HG03097 (cell line): ENCODE data around the gene GSTT2B.
"Not testable (repeated sequence)": the region's sequence is repeated elsewhere in the genome, so short reads cannot be mapped to it uniquely, and the experiment has no call there.

Experiments
- ATAC-seq: cut with Tn5 transposase; IDR thresholded peaks from one replicate; pipeline ENCODE4 v1.9.1; 2021; ENCODE audit not compliant: unreplicated experiment, low FRiP score

GSTT2B gene, protein sequence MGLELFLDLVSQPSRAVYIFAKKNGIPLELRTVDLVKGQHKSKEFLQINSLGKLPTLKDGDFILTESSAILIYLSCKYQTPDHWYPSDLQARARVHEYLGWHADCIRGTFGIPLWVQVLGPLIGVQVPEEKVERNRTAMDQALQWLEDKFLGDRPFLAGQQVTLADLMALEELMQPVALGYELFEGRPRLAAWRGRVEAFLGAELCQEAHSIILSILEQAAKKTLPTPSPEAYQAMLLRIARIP

DNA sequence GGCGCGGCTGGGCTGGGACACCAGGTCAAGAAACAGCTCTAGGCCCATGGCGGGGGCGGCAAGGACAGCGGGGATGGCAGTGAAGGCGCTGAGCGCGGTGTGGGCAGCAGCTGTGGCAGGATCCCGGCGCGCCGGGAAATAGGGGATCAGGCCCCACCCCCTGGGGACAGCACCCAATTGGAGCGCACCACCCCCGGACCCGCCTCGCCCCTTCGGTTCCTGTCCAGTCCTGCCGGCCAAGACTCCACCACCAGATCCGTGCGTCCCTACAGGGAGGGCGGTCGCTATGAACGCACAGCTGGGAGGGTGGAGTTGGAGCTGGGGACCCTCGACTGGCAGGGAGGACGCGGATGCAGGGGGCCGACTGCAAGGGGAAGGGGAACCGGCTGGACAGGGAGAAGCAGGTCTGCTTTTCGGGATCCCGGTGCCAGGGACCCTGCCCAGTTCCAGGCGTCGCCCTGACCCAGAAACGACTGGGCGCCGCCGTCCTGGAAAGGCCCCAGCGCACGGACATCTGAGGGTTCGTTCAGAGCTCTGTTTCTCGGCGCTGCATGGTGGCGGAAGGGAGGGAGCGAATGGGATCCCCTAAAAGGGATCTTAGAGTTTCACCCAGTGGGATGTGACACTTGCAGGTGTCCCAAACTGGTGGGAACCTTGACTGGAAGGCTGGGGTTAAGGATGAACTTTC is at the start of gene GSTT2B:
GSTT2B (minus strand) TSS at position 112 of the 688 bp plus-strand sequence; CDS start at position 48, 64 bp downstream.
- not testable (repeated sequence) for ATAC-seq

DNA sequence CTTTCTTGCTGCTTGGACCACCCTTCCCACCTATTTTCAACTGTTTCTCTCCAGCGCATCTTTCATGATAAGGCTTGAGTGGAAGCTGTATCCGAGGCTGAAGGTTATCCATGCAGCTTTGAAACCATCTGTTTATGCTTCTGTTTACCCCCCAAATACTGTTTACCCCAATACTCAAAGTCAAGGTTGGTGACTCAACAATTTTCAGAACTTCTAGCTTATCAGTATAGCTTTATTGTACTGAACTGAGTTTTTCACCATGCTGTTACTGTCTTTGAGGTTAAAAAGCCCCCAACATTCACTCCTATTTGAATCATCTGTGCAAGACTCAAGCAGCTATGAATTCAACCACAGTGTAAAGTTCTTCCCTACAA is 49.0 kb upstream of the GSTT2B start:
- ATAC-seq = no peak

DNA sequence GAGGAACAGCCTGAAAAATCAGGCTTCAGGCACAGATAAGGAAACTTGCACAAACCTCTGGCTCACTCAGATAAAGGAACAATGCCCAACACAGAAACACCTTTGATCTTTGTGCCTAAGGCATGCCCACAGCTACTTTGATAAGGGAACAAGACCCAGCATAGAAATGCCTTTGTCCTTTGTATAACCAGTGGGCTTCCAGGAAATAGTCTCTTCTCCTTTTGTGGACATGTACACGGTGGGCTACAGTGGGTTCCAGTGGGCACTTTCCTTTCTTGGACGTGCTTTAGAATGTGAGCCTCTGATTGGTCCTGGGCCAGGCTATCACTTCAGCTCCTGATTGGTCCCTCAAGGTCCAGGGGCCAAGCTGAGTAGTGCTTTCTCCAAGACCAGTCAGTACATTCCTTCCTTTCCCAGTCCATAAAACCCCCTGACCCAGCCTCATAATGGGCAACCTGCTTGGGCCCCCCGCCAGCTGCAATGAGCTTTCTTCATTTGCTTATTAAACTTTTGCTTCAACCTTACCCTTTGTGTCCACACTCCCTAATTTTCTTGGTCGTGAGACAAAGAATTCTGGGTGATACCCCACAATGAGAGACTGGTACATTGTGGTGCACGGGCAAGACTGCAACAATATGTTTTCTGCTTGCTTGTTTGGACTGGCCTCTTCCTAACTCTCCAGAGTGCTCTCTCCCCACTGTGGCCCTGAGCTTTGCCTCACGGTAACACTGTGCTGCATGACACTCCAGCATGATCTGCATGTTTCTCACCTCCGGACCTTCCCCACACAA is 48.4 kb upstream of the GSTT2B start:
- no peak for ATAC-seq

DNA sequence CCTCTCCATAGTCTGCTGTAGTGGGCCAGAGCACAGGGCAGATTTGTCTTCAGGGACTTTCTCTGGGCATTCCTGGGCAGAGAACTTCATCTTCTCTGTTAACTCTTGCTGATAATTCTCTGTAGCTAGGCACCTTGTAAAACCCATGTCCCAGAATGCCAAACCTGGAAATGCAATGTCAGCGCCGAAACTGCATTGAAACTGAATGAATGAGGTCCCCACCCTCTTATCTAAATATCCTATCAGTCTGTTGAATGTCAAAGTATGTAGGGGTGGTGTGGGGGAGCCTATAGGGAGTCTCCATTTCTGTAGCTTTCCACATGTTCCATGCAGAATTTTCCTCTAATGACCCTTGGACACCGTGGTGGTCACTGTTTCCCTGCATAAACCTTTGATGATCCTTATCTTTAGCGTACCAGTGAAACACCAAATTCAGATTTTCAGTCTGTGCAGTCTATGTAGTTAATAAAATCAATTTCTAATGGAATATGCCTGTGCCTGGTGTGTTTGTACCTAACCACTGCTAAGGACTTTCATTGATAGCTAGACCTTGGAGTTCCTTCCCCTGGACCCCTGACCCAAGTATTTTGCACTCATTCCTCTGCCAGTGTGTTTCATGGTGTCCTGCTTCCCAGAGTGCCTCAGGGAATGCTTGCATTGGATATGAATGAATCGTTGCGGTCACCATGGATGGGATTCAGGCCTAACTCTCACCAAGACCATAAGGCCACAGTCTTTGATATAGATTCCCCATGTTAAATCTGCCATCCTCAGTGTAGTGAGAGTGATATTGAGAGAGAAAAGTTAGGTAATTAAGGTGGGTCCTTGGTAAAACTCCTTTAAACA is 47.6 kb upstream of the GSTT2B start:
- ATAC-seq = no peak

DNA sequence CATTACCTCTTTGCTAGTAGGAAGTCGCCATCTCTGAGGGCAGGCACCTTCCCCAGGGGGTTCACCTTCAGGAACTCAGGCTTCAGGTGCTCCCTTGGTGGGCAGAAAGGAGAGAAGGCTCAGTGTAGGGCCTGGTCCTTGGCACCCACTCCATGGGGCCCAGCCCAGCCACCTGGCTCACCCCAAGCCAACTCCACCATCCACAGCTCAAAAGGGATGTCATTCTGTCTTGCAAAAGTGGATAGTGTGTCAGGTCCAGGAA is 47.0 kb upstream of the GSTT2B start:
- ATAC-seq = no peak

DNA sequence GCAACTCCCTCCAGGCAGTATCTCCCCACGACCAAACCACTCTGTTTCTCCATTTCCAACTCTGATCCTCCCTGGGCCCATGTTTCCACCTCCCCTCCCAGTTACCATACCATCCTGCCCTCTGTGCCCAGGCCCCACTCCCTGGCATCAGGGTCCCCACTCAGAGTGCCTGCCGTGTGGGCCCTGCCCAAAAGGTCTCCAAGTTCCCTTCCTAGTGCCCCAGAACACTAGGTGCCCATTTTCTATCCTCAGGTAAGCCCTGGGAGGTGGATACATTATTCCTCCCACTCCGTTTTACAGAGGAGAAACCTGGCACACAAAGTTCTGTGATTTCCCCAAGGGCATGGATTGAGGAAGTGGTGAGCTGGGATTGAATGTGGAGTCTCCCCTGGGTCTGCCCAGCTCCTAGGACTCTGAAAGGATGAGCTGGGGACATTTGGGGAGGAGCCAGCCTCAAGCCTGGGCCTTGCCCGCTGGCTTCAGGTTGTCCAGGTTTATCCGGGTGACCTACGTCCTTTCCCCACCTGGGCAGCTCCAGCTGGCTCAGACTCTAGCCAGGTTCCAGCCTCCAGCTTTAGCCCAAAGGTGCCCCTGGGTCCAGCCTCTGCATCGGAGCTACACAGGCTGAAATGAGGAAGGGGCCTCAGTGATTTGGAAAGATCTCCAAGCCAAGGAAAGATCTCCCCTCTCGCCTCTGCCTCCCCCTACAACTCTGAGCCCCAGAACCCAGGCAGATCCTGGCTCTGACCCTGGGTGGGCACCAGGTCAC is 46.4 kb upstream of the GSTT2B start:
- ATAC-seq = no peak

DNA sequence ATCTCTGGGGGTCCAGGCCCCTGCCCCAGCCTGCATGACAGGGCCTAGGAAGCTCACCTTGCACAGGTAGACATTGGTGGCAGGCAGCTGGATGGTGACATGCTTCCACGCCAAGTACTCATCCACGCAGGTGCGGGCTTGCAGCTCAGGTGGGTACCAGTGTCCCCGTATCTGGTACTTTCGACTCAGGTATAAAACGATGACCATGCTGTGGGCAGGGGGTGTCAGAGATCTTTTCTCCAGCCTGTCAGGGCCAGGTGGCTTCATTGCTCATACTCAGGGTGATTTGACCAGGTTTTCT is 45.9 kb upstream of the GSTT2B start:
- ATAC-seq = no peak

DNA sequence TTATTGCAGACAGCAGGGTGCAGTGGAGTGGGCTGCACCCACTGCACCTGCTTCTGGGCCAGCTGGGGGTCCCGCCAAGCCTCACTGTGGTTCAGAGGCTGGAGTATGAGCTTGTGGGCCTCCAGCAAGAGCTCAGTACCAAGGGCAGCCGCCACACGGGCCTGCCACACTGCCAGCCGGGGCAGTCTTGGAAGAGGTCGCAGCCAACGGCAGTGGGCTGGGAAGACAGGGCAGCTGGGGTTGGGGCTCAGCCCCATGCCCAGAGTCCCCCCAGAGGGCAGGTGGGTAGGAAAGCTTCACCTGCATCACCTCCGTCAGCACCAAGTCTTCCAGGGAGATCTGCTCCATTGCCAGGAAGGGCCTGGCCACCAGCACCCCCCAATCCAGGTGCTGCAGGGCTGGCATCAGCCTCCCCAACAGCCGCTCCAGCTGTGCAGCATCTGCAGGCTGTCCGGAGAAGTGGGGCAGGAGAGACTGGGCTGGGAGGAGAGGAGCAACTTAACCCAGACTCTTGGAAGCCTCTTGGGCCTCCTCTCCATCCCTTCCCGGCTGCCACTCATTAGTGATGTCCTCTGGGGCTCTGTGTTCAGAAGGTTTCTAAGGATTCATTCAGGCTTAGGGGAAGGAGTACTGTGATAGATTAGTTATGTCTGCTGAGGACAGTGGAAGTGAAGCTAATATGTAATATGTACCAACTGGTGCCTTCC is 45.4 kb upstream of the GSTT2B start:
- ATAC-seq = no peak

DNA sequence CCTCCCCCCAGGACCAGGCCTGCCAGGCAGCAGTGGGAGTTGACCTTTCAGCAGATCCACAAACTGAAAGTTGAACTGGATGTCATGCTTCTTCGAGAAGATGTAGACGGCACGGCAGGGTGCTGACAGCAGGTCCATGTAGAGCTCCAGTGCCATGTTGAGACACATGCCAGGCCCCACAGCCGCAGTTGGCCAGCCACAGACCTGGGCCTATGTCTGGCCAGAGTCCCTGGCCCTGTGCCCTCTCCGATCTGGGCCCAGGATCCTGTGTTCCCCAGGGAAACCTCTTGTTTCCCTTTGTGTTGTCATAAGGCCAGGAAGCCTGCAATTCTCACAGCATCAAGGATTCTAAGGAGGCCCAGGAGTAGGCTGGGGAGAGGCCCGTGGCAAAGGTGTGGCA is 44.2 kb upstream of the GSTT2B start, which contains the start of gene GSTT4:
GSTT4 (minus strand) TSS at position 253 of the 400 bp plus-strand sequence; CDS start at position 156, 97 bp downstream.
- no peak for ATAC-seq

DNA sequence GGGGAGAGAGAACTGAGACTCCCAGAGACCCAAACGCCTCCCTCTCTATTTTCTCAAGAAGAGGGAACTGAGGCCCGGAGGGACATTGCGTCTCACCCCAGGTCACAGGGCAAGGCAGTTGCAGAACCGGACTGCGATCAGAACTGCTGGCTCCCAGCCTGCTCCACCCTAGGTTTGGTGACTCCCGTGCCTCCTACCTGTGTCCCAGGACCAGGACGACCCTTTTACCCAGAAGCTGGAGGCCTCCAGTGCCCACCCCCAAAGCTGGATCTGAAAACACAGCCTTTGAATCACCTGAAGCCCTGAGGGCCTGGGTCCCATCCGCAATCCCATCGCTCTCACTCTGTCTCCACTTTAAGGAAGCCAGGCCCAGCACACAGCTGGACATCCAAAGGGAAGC is 42.9 kb upstream of the GSTT2B start:
- ATAC-seq = no peak

DNA sequence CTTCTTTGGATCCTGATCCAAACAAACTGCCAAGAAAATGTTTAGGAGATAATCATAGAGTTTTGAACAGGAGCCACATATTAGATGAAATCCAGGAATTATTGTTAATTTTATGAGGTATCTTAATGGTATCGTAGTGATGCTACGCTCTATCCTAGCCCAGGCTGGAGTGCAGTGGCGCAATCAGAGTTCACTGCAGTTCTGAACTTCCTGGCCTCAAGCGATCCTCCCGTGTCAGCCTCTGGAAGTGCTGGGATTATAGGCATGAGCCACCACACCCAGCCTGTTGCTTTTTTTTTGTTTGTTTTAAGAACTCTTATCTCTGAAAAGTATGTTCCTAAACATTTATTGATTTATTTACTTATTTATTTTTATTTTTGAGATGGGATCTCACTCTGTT is 41.9 kb upstream of the GSTT2B start:
- no peak for ATAC-seq

DNA sequence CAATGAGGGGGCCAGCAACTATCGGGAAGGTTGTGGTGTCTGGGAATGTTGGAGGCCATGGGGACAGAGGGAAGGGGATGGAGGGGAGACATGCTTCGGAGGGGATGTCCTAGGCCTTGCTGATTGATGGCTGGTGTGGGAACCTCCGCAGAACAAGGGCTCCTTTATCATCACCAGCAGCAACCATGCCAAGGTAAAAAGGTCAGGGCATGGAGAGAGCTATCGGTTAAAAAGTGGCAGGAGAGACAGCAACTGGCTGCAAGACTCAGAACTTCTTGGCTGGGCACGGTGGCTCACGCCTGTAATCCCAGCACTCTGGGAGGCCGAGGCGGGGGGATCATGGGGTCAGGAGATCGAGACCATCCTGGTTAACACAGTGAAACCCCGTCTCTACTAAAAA is 41.3 kb upstream of the GSTT2B start:
- no peak for ATAC-seq

DNA sequence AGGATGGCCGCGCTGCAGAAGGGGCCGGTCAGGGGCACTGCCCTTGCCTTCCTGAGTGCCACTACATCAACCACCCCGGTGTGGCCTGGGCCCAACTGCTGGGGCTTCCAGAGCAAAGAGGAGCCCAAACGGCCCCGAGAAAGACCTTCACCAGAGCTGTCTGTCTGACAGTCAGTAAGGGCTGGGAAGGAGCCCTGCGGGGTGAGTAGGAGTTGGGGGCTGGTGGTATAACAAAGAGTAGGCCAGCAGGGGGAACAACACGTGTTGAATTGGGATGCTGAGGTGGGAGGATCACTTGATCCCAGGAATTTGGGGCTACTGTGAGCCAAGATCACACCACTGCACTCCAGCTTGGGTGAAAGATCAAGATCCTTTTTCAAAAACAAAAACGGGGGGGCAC is 40.3 kb upstream of the GSTT2B start:
- no peak for ATAC-seq

DNA sequence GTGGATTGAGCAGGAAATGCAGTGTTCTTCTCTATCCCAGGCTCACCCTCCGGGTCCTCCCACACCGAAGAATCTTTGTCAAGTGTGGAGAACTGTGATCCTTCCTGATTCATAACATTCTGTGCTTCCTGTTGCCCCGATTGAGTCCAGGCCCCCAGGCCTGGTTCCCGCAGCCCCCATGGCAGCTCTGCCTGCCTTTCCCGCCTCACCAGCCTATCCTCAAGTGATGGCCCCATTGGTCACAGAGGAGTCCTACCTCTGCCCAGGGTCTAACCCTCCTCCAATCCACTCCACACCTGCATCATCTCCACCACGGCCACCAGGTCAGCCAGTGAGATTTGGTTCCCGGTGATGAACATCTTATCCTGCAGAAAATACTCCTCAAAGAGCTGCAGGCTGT is 38.8 kb upstream of the GSTT2B start:
- ATAC-seq = not testable (repeated sequence)

DNA sequence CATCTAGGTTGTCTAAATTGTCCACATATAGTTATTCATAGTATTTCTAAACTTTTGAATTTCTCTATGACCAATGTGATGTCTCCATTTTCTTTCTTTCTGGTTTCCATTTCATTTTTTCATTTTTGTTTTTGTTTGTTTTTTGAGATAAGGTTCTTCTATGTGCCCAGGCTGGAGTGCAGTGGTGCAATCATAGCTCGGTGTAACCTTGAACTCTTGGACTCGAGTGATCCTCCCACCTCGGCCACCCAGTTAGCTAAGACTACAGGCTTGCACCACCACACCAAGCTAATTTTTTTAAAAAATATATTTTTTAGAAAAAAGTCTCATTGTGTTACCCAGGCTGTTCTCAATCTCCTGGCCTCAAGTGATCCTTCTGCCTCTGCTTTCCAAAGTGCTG is 36.1 kb upstream of the GSTT2B start:
- ATAC-seq = no peak

DNA sequence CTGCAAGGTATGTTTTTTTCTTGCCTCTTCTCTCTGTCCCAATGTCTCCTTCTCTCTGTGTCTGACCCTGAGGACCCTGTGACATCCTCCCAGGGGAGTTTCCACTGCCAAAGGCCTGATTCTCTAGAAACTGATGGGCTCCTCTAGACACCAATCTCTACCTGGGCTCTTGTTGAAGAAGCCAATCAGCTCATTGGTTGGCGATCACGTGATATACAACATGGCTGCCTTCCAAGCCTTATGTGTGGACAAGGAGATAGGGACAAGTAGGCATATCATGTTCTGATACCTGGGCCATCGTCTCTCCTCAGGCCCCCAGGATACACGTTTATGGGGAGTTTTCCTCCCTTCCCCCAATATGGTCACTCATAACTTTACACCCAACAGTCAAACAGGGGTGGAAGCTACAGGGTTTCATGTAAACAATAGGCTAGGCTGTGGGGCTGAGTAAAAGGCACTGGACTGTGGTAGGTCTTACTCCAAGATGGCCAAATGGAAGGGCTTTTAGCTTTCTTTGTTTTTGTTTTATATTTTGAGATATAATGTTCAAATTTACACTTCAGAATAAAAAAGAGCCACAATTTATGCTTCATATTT is 32.7 kb upstream of the GSTT2B start:
- ATAC-seq = not testable (repeated sequence)

DNA sequence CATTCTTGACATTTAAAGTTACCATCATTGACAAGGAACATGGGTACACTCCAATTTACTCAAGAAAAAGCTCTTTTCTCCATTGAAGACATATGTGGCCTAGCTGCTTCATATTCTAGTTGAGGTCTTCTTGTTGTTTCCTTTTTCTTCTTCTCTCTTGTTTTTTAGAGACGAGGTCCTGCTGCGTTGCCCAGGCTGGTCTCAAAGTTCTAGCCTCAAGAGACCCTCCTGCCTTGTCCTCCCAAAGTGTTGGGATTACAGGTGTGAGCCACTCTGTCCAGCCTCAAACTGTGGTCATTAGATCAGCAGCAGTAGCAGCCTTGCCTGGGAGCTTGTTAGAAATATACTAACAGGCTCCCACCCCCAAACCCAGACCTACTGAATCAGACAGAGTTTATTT is 32.1 kb upstream of the GSTT2B start:
- ATAC-seq = not testable (repeated sequence)

DNA sequence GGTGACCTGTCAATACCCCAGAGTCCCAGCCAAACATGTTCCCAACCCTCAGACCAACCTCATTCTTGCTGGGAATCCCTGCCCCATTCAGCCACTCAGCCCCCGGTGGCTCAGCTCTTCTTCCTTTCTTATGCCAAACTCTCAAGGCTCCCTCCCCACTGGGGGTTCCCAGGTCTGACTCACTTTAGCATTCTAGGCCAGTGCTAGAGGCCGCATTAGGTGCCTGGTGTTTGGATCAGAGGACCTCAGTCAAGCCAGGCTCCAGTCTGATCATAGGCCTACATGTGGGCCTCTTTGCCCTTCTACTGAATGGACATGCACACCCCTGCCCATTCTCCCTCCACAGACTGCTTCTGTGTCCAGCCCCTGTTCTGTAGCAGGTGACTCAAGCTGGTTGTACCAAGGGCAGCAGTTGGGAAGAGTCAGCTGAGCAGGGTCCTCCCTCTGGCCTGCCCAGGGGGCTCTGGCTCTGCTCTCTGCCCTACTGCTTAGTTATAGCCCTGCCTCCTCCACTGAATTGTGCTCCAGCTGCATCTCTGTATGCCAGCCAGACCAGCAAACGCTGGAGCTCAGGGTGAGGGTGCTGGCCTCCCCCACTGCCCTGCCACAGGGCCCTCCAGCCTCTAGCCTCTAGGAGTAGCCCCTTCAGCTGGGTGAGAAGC is 28.7 kb upstream of the GSTT2B start:
- ATAC-seq = not testable (repeated sequence)
